Measurements from ENCODE around the gene NUP93.

Gene NUP93

DNA sequence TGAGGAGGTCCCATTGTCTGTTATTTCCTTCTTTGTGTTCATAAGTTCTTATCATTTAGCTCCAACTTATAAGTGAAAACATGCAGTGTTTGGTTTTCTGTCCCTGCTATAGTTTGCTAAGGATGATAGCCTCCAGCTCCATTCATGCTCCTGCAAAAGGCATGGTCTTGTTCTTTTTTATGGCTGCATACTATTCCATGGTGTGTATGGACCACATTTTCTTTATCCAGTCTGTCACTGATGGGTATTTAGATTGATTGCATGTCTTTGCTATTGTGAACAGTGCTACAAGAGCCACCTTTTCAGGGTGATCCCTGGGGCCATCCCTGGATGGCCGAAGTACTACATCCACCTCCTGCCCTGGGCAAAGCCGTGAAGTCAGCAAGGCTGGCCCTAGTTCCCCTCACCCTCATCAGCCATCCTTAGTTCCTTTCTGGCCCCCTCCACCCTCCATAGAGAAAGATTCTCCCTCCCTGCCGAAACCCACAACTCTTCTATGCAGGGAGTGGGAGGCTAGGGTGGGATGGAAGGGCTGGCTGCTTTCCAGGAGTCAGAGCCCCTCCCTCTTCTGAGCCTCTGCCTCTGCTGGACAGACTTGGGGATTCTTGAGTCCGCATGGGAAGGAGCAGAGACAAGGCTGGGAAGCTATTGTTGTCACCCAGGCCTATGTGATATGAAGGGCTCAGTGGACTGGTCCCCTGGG lies 39.4 kb upstream of the NUP93 start:
- no peak for TF ChIP-seq TAF1 (IDR thresholded peaks at IDR 0.05; ENCODE audit: borderline replicate concordance, insufficient read depth, low read length)

DNA sequence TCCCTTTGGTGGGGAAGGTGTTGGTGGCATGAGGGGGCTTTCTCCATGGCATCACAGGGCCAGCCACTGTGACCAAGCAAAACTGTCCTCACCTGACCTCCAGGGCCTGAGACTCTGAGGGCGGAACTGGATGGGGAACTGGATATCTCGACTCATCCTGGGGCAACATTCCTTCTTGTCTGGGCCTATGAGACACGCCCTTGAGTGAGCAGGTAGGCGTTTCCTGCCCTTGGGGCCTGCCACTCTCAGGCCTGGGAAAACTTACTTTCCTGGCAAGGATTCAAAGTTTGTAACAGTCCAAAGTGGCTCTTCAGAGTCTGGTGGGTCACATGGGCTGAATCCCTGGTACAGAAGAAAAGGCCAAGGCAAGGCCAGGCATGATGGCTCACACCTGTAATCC lies 38.0 kb upstream of the NUP93 start:
- TF ChIP-seq POLR2AphosphoS5 (IDR thresholded peaks at IDR 0.05; ENCODE audit: low read depth, low read length) = no peak
- no peak for TF ChIP-seq TAF1 (IDR thresholded peaks at IDR 0.05; ENCODE audit: borderline replicate concordance, insufficient read depth, low read length)
- no peak for TF ChIP-seq FOXP2 (optimal IDR thresholded peaks at IDR 0.05; ENCODE audit: borderline replicate concordance, extremely low read depth, extremely low read length, insufficient read depth)
- TF ChIP-seq SIN3A (IDR thresholded peaks at IDR 0.05; ENCODE audit: borderline replicate concordance, insufficient read depth, low read length) = no peak
- TF ChIP-seq, protein P1, sequence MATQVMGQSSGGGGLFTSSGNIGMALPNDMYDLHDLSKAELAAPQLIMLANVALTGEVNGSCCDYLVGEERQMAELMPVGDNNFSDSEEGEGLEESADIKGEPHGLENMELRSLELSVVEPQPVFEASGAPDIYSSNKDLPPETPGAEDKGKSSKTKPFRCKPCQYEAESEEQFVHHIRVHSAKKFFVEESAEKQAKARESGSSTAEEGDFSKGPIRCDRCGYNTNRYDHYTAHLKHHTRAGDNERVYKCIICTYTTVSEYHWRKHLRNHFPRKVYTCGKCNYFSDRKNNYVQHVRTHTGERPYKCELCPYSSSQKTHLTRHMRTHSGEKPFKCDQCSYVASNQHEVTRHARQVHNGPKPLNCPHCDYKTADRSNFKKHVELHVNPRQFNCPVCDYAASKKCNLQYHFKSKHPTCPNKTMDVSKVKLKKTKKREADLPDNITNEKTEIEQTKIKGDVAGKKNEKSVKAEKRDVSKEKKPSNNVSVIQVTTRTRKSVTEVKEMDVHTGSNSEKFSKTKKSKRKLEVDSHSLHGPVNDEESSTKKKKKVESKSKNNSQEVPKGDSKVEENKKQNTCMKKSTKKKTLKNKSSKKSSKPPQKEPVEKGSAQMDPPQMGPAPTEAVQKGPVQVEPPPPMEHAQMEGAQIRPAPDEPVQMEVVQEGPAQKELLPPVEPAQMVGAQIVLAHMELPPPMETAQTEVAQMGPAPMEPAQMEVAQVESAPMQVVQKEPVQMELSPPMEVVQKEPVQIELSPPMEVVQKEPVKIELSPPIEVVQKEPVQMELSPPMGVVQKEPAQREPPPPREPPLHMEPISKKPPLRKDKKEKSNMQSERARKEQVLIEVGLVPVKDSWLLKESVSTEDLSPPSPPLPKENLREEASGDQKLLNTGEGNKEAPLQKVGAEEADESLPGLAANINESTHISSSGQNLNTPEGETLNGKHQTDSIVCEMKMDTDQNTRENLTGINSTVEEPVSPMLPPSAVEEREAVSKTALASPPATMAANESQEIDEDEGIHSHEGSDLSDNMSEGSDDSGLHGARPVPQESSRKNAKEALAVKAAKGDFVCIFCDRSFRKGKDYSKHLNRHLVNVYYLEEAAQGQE (IDR thresholded peaks at IDR 0.05; ENCODE audit: insufficient read depth in 1 of 2, low read depth in 2 of 2, low read length in 2 of 2) = no peak

DNA sequence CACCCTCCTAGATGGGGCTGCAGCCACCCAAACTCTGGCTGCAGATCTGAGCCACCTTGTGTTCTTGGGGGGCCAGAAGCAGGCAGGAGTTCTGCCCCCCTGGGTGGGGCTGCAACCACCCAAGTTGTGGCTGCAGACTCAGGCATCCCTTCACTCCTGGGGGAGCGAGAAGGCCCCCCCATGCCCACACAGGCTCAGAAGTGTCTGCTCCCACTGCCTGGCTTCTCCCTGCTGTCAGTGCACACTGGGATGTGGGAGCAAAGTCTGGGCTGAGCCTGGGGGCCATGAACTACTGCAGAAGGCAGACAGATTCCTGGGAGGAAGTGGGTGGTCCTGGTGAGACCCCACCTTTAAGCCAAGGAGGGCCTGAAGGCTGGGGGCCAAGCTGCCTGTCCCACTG lies 34.7 kb upstream of the NUP93 start:
- TF ChIP-seq TAF1 (IDR thresholded peaks at IDR 0.05; ENCODE audit: borderline replicate concordance, insufficient read depth, low read length) = no peak
- TF ChIP-seq, protein P1 (IDR thresholded peaks at IDR 0.05; ENCODE audit: insufficient read depth in 1 of 2, low read depth in 2 of 2, low read length in 2 of 2) = no peak
- no peak for TF ChIP-seq FOXP2 (optimal IDR thresholded peaks at IDR 0.05; ENCODE audit: borderline replicate concordance, extremely low read depth, extremely low read length, insufficient read depth)
- no peak for TF ChIP-seq SIN3A (IDR thresholded peaks at IDR 0.05; ENCODE audit: borderline replicate concordance, insufficient read depth, low read length)
- no peak for TF ChIP-seq POLR2AphosphoS5 (IDR thresholded peaks at IDR 0.05; ENCODE audit: low read depth, low read length)

DNA sequence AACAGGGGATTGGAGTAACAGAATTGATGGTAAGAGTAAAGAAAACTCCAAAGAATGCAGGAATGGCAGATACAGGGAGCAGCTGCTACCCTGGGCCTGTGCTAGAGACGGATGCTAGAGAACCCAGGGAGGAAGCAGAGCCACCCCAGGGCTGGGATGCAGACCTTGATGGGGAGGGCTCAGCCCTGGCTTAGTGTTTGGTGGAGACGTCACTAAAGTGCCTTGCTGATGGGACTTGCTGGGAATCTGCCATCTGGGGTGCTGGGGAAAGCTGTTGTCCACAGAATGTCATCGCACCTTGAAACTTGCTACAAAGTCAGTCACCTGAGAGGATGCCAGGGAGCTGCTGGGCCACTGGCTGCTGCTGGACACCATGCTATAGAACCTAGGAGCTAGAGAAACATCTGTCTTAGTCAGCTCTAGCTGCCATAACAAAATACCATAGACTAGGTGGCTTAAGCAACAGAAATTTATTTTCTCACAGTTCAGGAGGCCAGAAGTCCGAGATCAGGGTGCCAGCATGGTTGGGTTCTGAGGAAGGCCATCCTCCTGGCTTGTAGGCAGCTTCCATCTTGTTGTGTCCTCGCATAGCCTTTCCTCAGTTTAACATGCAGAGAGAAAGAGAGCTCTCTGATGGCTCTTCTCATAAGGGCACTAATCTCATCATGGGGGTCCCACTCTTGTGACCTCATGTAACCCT lies 32.3 kb upstream of the NUP93 start:
- no peak for TF ChIP-seq POLR2AphosphoS5 (IDR thresholded peaks at IDR 0.05; ENCODE audit: low read depth, low read length)
- no peak for TF ChIP-seq SIN3A (IDR thresholded peaks at IDR 0.05; ENCODE audit: borderline replicate concordance, insufficient read depth, low read length)
- no peak for TF ChIP-seq TAF1 (IDR thresholded peaks at IDR 0.05; ENCODE audit: borderline replicate concordance, insufficient read depth, low read length)
- TF ChIP-seq FOXP2 (optimal IDR thresholded peaks at IDR 0.05; ENCODE audit: borderline replicate concordance, extremely low read depth, extremely low read length, insufficient read depth) = no peak
- TF ChIP-seq, protein P1 (IDR thresholded peaks at IDR 0.05; ENCODE audit: insufficient read depth in 1 of 2, low read depth in 2 of 2, low read length in 2 of 2) = no peak

DNA sequence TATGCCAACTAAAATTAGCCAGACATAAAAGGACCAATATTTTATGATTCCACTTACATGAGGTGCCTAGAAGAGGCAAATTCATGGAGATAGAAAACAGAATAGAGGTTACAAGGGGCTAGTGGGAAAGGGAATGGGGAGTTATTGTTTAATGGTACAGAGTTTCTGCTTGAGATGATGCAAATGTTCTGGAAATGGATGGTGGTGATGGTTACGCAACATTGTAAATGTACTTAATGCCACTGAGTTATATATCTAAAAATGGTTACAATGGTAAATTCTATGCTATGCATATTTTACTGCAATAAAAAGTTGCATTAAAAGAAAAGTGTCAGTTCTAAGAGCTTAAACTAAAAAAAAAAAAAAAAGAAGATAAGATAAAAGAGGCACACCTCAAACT lies 29.7 kb upstream of the NUP93 start:
- TF ChIP-seq TAF1 (IDR thresholded peaks at IDR 0.05; ENCODE audit: borderline replicate concordance, insufficient read depth, low read length) (no peak), SIN3A (IDR thresholded peaks at IDR 0.05; ENCODE audit: borderline replicate concordance, insufficient read depth, low read length) (no peak), FOXP2 (optimal IDR thresholded peaks at IDR 0.05; ENCODE audit: borderline replicate concordance, extremely low read depth, extremely low read length, insufficient read depth) (no peak), POLR2AphosphoS5 (IDR thresholded peaks at IDR 0.05; ENCODE audit: low read depth, low read length) (no peak)
- TF ChIP-seq, protein P1 (IDR thresholded peaks at IDR 0.05; ENCODE audit: insufficient read depth in 1 of 2, low read depth in 2 of 2, low read length in 2 of 2) = no peak

Data from PFSK-1 (cell line).